Keratinocyte (primary cell): Measurements from ENCODE around the gene LTV1. TPM values are rescaled to one million over a fixed set of nuclear protein-coding genes. Genes with fewer than 3 reads are reported as not detected.

Experiments used
- DNase-seq: peaks from one replicate; pipeline ENCODE4 v3.0.0-alpha.2; 2011; ENCODE audit warnings: low read depth, missing footprints, low spot score
- FAIRE-seq: peaks from 2 replicates; lab custom pipeline; 2011; peaks lifted over from hg19 to GRCh38; lab: Jason Lieb, UNC
- H2AFZ ChIP-seq: 2 replicates; pipeline ENCODE4 v1.6.0; 2012; ENCODE audit warnings: low read length, control low read depth, inconsistent platforms; ENCODE audit not compliant: control insufficient read depth
- H3K27ac ChIP-seq: 2 replicates; pipeline ENCODE4 v1.5.1; 2011; ENCODE audit warnings: low read length; ENCODE audit not compliant: control insufficient read depth, insufficient read depth
- H3K27me3 ChIP-seq: 3 replicates; pipeline ENCODE4 v1.6.0; 2011; ENCODE audit warnings: low read length; ENCODE audit not compliant: control insufficient read depth, insufficient read depth; ENCODE audit errors: extremely low read depth
- H3K36me3 ChIP-seq, 2 experiments: 2 replicates in 1 of 2; 3 replicates in 1 of 2; pipeline ENCODE4 v1.5.1; 2011; ENCODE audit warnings: low read length in 2 of 2, mild to moderate bottlenecking in 1 of 2; ENCODE audit not compliant: control insufficient read depth in 2 of 2, insufficient read depth in 2 of 2; ENCODE audit errors: extremely low read depth in 1 of 2
- H3K4me1 ChIP-seq: 3 replicates; pipeline ENCODE4 v1.5.1; 2011; ENCODE audit warnings: low read length; ENCODE audit not compliant: control insufficient read depth, insufficient read depth; ENCODE audit errors: extremely low read depth
- H3K4me2 ChIP-seq: 3 replicates; pipeline ENCODE4 v1.6.0; 2011; ENCODE audit warnings: low read depth, low read length; ENCODE audit not compliant: control insufficient read depth, insufficient read depth; ENCODE audit errors: extremely low read depth
- H3K4me3 ChIP-seq, 3 experiments: fragments of 200-600 bp in 1 of 3; sonication (generic) in 1 of 3; 2 replicates in 2 of 3; 3 replicates in 1 of 3; pipeline ENCODE4 v1.5.1; 2011 to 2016; ENCODE audit warnings: low read length in 3 of 3, mild to moderate bottlenecking in 3 of 3, control low read depth in 2 of 3, inconsistent platforms in 1 of 3, low read depth in 1 of 3, mixed read lengths in 1 of 3, mixed run types in 1 of 3, moderate library complexity in 1 of 3; ENCODE audit not compliant: control insufficient read depth in 2 of 3, insufficient read depth in 2 of 3; ENCODE audit errors: extremely low read depth in 1 of 3
- H3K79me2 ChIP-seq: 2 replicates; pipeline ENCODE4 v1.6.0; 2012; ENCODE audit warnings: low read length; ENCODE audit not compliant: control insufficient read depth, insufficient read depth
- H3K9ac ChIP-seq: 3 replicates; pipeline ENCODE4 v1.6.0; 2011; ENCODE audit warnings: low read length; ENCODE audit not compliant: control insufficient read depth, insufficient read depth; ENCODE audit errors: extremely low read depth
- H3K9me1 ChIP-seq: 3 replicates; pipeline ENCODE4 v1.6.0; 2011; ENCODE audit warnings: low read length; ENCODE audit not compliant: control insufficient read depth, insufficient read depth; ENCODE audit errors: extremely low read depth
- H3K9me3 ChIP-seq: 2 replicates; pipeline ENCODE4 v1.5.1; 2012; ENCODE audit warnings: low read depth, low read length; ENCODE audit not compliant: control insufficient read depth
- H4K20me1 ChIP-seq: 3 replicates; pipeline ENCODE4 v1.6.0; 2011; ENCODE audit warnings: low read length; ENCODE audit not compliant: control insufficient read depth, insufficient read depth; ENCODE audit errors: extremely low read depth
- EZH2 ChIP-seq: IDR thresholded peaks from one replicate; pipeline ENCODE4 v1.6.1; 2012; ENCODE audit warnings: inconsistent platforms, mild to moderate bottlenecking, low read length, moderate library complexity
- dilution Hi-C: fragments of 300-500 bp; cut with MboI; formaldehyde crosslinking; loops from one replicate; pipeline ENCODE4 v1.7.0; 2020; ENCODE audit warnings: low sequenced_read_pairs; ENCODE audit not compliant: extremely low pct_ligation_motif_present
- polyA plus RNA-seq, 5 experiments: library from polyadenylated mRNA; depleted of rRNA in 3 of 5; stranded (reverse) in 3 of 5; stranded (forward) in 1 of 5; unstranded in 1 of 5; fragments of >200 nt; gene quantifications; 1 replicate in 1 of 5; 2 replicates in 3 of 5; 3 replicates in 1 of 5; pipeline versions ENCODE4 v1.2.1 to v1.2.3, GENCODE V29; 2011 to 2012; ENCODE audit warnings: missing spikeins in 2 of 5, low read depth in 1 of 5, low replicate concordance in 1 of 5
- TF ChIP-seq, protein P1 (sequence below), 3 experiments: IDR thresholded peaks in 1 of 3; conservative IDR thresholded peaks in 1 of 3; optimal IDR thresholded peaks in 1 of 3; 2 replicates in 2 of 3; 3 replicates in 1 of 3; pipeline versions ENCODE3 to v1.5.1; 2011; ENCODE audit warnings: low read length in 3 of 3, mild to moderate bottlenecking in 3 of 3, moderate library complexity in 2 of 3, control low read depth in 1 of 3, inconsistent platforms in 1 of 3; ENCODE audit not compliant: insufficient read depth in 2 of 3; ENCODE audit errors: extremely low read depth in 1 of 3

Gene LTV1
- polyA plus RNA-seq, 1 donor (not counting 4 experiments of a cell fraction or from before 2014, with no cell fraction given) = 35.2 TPM

DNA sequence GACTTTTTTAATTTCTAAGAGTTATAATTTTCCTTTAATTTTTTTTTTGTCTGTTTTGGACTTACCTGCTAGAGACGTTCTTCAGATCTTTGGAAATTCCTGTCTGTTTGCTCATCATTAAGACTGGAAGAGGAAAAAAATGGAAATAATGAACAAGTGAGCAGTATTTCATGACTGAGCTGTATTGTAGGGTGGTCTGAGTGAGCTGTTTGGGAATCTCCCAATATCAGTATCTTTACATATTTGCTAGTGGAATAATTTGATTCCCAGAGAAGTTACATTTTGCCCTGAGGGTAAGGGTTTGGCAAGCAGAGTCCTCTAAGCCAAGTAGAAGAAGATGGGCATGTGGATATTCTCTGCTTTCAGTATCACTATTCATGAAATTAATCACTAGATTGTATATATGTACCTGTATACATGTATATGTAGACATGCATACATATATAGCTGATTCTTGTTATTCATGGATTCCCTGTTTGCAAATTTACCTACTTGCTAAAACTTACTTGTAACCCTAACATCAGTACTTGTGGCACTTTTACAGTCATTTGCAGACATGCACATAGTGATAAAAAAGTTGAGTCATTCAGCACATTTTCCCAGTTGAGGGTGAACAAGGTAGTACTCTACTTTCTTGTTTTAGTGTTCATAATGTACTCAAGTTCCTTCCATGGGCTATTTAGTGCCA lies 34.6 kb downstream of the LTV1 start:
- no peaks in the 10 kb centered on the region for H4K20me1 ChIP-seq
- no peak overlapping the region for H2AFZ ChIP-seq
- no peak overlapping the region for H3K27ac ChIP-seq
- no peak overlapping the region for H3K4me3 ChIP-seq
- DNase-seq (no peak), FAIRE-seq (no peak)
- no peaks in the 10 kb centered on the region for H3K27me3 ChIP-seq
- TF ChIP-seq, protein P1, sequence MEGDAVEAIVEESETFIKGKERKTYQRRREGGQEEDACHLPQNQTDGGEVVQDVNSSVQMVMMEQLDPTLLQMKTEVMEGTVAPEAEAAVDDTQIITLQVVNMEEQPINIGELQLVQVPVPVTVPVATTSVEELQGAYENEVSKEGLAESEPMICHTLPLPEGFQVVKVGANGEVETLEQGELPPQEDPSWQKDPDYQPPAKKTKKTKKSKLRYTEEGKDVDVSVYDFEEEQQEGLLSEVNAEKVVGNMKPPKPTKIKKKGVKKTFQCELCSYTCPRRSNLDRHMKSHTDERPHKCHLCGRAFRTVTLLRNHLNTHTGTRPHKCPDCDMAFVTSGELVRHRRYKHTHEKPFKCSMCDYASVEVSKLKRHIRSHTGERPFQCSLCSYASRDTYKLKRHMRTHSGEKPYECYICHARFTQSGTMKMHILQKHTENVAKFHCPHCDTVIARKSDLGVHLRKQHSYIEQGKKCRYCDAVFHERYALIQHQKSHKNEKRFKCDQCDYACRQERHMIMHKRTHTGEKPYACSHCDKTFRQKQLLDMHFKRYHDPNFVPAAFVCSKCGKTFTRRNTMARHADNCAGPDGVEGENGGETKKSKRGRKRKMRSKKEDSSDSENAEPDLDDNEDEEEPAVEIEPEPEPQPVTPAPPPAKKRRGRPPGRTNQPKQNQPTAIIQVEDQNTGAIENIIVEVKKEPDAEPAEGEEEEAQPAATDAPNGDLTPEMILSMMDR (optimal IDR thresholded peaks at IDR 0.05 in 1 of 3, IDR thresholded peaks at IDR 0.05 in 1 of 3, conservative IDR thresholded peaks at IDR 0.05 in 1 of 3; ENCODE audit: extremely low read depth in 1 of 3, insufficient read depth in 2 of 3, low read length in 3 of 3) = no peak
- TF ChIP-seq EZH2 = no peak
- no peaks in the 10 kb centered on the region for H3K9me3 ChIP-seq
- no peak overlapping the region for H3K4me2 ChIP-seq
- dilution Hi-C loops = no loop called here
- H3K79me2 ChIP-seq = no peaks in the 10 kb centered on the region
- no peaks in the 10 kb centered on the region for H3K4me1 ChIP-seq
- no peaks in the 10 kb centered on the region for H3K9me1 ChIP-seq
- H3K36me3 ChIP-seq = no peaks in the 10 kb centered on the region
- H3K9ac ChIP-seq = no peak overlapping the region

DNA sequence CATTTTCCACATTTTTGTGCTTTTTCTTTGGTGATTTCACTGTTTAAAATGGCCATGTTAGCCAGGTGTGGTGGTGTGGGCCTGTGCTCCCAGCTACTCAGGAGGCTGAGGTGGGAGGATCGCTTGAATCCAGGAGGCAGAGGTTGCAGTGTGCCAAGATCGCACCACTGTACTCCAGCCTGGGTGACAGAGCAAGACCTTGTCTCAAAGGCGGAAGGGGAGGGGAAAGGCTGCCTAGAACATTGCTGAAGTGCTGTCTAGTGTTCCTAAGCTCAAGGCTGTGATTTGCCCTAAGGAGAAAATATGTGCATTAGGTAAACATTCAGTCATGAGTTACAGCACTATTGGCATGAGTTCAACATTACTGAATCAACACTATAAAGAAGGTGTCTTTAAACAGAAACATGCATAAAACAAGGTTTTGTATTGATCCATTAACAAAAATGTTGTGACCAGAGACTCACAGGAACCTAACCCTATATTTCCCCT lies 35.2 kb downstream of the LTV1 start:
- H3K9me1 ChIP-seq = no peaks in the 10 kb centered on the region
- no peak overlapping the region for H3K9ac ChIP-seq
- no peak overlapping the region for H3K4me2 ChIP-seq
- H3K4me1 ChIP-seq = no peaks in the 10 kb centered on the region
- H3K79me2 ChIP-seq = no peaks in the 10 kb centered on the region
- no peaks in the 10 kb centered on the region for H3K36me3 ChIP-seq
- TF ChIP-seq, protein P1 (optimal IDR thresholded peaks at IDR 0.05 in 1 of 3, IDR thresholded peaks at IDR 0.05 in 1 of 3, conservative IDR thresholded peaks at IDR 0.05 in 1 of 3; ENCODE audit: extremely low read depth in 1 of 3, insufficient read depth in 2 of 3, low read length in 3 of 3) = no peak
- TF ChIP-seq EZH2 = no peak
- no peak overlapping the region for H3K4me3 ChIP-seq
- FAIRE-seq = peak; percentile 17
- no peaks in the 10 kb centered on the region for H3K9me3 ChIP-seq
- dilution Hi-C loops = no loop called here
- H3K27ac ChIP-seq = no peak overlapping the region
- H3K27me3 ChIP-seq = no peaks in the 10 kb centered on the region
- DNase-seq = no peak
- H2AFZ ChIP-seq = no peak overlapping the region
- H4K20me1 ChIP-seq = no peaks in the 10 kb centered on the region
